ENCODE data around the gene DPP10. TPM values are rescaled to one million over a fixed set of nuclear protein-coding genes. Genes with fewer than 3 reads are reported as not detected.
"Not testable (repeated sequence)": the region's sequence is repeated elsewhere in the genome, so short reads cannot be mapped to it uniquely, and the experiment has no call there.

The DPP10 gene
- polyA plus RNA-seq, 3 donors = 9.9 to 13.1 (median 12.6) TPM

DNA sequence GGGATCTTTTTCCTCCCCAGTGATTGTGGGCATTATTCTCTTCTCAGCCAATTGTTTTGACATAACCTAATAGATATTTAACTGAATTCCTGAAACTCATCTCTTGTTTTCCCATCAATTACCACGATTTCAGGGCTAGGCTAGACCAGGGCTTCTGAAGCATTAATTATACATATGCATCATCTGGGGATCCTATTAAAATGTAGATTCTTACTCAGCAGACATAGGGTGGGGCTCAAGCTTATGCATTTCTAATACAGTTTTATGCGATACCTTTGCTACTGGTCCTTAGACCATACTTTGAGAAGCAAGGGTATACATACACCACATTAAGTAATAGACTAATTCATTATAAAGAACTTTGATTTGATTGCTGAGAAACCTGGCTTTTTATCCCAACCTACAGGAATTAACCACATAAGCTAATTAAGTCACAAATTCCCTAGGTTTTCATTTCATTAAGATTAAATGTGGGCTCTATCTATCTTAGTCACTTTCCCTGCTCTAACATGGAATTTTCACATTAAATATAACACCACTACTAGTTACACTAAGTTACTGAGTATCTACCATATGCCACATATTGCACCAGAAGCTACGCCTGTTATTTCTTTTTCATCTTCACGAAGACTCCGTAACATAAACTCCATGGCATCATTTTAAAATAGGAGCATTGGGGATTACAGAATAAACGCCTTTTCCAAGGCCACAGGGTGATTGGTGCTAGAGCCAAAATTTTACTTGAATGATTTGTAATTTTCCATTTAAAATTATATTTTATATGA is 417.5 kb downstream of the DPP10 start:
- no peak for DNase-seq (ENCODE audit: extremely low read depth in 1 of 11, low read depth in 9 of 11, low spot score in 4 of 11)

- DNase-seq (ENCODE audit: extremely low read depth in 1 of 11, low read depth in 9 of 11, low spot score in 4 of 11) = no peak
These were observed 419.8 kb downstream of the DPP10 start for GRCh38 chr2:114862243-114862642.

GRCh38 chr2:114864901-114865300 is 422.5 kb downstream of the DPP10 start:
- DNase-seq (ENCODE audit: extremely low read depth in 1 of 11, low read depth in 9 of 11, low spot score in 4 of 11) = no peak

DNA sequence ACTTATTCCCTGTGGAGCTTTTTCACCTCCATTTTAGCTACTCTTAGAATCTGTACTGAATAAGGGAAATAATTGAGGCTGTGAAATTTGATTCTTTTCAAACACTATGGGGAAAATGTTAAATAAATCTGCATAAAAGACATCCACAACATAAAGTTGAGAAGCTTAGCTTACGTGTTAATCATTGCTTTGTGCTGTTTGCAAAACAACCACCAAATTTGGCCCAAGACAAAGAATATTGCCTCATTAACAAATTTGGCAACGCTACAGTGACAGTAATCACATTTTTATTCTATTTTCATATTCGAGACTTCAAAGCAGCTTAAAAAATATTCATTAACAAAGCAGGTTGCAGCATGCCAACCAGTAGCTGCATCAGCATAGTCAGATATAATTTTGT is 437.6 kb downstream of the DPP10 start:
- DNase-seq (ENCODE audit: extremely low read depth in 1 of 11, low read depth in 9 of 11, low spot score in 4 of 11) = no peak

DNA sequence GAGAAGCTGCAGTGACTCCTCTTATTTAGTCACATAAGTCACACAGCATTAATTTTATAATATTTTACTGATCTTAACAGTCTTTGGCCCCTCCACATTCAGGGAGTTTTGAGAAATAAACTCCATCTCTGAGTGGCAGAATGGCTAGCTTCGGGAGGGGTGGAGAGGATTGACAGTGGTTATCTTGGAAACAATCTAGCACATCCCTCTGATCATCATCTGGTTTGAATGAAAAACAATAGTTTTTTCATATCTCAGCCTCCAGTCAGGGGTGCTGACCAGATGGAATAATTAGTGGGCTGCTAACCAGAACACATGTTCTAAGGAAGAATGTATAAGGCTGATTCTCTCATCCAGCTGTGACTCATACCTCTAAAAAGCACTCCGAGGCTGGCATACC is 477.5 kb downstream of the DPP10 start:
- DNase-seq (ENCODE audit: extremely low read depth in 1 of 11, low read depth in 9 of 11, low spot score in 4 of 11) = no peak

GRCh38 chr2:114922076-114922475 is 479.6 kb downstream of the DPP10 start:
- no peak for DNase-seq (ENCODE audit: extremely low read depth in 1 of 11, low read depth in 9 of 11, low spot score in 4 of 11)

GRCh38 chr2:114925296-114926255 is 483.1 kb downstream of the DPP10 start:
- no peak for DNase-seq (ENCODE audit: extremely low read depth in 1 of 11, low read depth in 9 of 11, low spot score in 4 of 11)

DNA sequence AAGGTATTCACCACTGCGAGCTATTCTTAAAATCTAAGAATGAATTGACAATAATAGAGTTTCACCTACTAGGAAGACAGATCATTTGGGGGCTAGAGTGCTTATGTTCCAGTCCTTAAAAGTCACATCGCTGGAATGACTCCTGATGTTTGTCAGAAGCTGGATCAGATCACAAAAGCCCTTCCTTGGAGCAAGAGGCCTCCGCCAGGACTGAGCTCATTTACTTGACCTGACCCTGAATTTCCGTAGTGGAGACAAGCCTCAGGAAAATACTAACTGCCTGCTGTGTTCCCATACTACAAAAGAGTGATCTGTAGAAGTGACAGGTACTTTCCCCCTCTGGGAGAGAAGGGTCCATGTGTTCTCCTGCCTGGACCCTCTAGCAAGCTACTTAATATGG is 483.9 kb downstream of the DPP10 start:
- no peak for DNase-seq (ENCODE audit: extremely low read depth in 1 of 11, low read depth in 9 of 11, low spot score in 4 of 11)

DNA sequence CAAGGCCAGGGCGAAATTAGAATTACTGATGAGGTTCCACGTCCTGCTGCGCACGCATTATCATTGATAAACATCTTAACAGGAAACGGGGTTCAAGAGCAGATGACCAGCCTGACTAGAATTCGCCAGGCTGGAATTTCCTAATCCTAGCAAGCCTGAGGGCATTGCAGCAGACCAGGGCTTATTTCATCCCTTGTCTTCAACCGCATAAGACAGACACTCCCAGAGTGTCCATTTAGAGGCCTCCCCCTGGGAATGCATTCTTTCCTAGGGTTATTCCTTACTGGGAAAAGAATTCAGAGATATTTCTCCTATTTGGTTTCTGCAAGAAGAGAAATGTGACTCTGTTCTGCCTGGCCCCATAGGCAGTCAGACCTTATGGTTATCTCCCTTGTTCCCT is 486.8 kb downstream of the DPP10 start:
- DNase-seq (ENCODE audit: extremely low read depth in 1 of 11, low read depth in 9 of 11, low spot score in 4 of 11) = no peak

DNA sequence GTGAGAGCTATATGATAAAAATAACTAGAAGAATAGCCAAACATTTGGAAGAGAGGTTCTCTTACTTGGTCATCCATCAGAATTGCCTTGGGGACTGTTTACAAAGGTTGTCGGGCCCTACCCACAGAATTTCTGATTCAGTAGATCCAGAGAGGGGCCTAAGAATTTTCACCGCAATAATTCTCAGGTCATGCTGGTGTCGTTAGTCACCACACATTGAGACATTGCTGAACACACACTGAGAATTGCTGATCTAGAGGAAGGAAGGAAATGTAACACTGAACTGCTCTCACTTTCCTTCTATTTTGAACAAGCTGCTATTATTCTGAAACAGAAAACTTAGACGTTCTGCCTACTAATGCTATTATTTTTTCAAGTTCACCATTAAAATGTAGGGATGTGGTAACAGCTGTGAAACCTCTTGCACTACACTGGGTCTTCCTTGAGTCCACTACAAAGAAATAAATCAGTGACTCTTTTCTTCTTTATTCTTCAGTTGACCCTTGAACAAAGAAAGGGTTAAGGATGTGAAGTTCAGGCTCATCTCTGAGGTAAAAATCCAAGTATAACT is 491.3 kb downstream of the DPP10 start:
- DNase-seq (ENCODE audit: extremely low read depth in 1 of 11, low read depth in 9 of 11, low spot score in 4 of 11) = no peak

- DNase-seq (ENCODE audit: extremely low read depth in 1 of 11, low read depth in 9 of 11, low spot score in 4 of 11) = no peak
These were observed 492.6 kb downstream of the DPP10 start for GRCh38 chr2:114935031-114935430.

- DNase-seq (ENCODE audit: extremely low read depth in 1 of 11, low read depth in 9 of 11, low spot score in 4 of 11) = no peak
These were observed 495.0 kb downstream of the DPP10 start for GRCh38 chr2:114937366-114937930.

DNA sequence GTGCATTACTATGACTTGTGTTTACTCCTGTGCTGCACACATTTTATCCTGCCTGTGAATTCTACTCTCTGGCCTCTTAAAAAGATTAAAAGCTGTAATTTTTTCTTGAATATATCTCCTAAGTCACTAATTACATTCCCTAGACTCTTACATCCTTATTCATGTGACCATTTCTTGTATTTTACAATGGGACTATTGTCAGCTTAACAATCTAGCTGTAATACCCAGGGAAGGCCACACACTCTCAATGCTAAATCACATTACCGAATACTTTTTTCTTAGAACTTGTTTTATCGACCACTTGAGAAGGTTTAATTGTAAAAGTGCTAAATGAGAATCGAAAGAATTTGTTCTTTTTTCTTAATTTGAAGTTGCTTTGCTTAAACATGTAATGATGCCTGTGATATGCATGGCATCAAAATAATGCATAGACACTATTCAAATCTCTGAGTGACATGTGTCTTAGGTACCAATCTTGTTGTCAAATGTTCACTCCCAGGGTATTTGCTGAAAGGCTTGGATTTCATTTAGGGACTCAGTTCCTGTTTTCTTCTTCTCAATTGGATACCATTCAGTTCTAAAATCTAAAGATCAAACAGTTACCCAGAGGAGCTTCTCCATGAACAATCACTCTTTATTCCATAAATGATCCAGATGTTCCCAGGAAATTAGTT is 498.5 kb downstream of the DPP10 start:
- DNase-seq (ENCODE audit: extremely low read depth in 1 of 11, low read depth in 9 of 11, low spot score in 4 of 11) = no peak

GRCh38 chr2:114949228-114949804 is 506.9 kb downstream of the DPP10 start:
- no peak for DNase-seq (ENCODE audit: extremely low read depth in 1 of 11, low read depth in 9 of 11, low spot score in 4 of 11)

- no peak for DNase-seq (ENCODE audit: extremely low read depth in 1 of 11, low read depth in 9 of 11, low spot score in 4 of 11)
These were observed 517.9 kb downstream of the DPP10 start for GRCh38 chr2:114960389-114960788.

- DNase-seq (ENCODE audit: extremely low read depth in 1 of 11, low read depth in 9 of 11, low spot score in 4 of 11) = no peak
These were observed 520.1 kb downstream of the DPP10 start for GRCh38 chr2:114962532-114962931.

DNA sequence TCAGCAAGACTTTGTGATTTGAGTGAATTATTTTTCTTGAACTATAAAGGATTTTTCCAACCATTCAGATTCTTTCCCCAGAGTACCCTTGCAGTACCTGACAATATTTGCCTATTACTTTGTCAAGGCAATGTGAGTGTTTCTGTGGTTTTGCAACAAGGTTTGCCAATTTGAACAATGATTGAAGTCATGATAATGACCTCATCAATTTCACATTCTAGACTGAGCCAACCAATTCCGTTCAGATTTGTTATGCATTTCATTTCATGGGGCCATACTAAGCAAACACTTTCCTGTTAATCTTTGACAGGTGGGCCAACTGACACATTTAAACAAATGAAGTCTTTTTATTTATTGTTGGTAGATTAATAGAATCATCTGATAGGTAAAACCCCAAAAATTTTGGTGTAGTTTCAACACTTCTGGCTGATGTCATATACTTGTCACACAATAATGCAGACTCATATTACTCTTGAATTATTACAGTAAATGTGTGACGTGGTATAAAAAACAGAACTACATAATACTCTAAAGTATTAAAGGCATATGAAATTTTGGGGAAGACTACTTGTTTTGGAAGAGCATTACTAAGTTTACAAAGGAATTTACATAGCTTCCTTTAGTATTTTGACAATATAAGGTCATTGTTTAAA is 526.4 kb downstream of the DPP10 start:
- no peak for DNase-seq (ENCODE audit: extremely low read depth in 1 of 11, low read depth in 9 of 11, low spot score in 4 of 11)

DNA sequence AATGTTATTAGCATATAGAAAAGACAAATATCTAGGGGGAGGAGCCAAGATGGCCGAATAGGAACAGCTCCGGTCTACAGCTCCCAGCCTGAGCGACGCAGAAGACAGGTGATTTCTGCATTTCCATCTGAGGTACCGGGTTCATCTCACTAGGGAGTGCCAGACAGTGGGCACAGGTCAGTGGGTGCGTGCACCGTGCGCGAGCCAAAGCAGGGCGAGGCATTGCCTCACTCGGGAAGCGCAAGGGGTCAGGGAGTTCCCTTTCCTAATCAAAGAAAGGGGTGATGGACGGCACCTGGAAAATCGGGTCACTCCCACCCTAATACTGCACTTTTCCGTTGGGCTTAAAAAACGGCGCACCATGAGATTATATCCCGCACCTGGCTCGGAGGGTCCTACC is 561.9 kb downstream of the DPP10 start:
- DNase-seq (ENCODE audit: extremely low read depth in 1 of 11, low read depth in 9 of 11, low spot score in 4 of 11) = not testable (repeated sequence)
